Camera-type eye (tissue), 1 donor: ENCODE results near the gene BSCL2. TPM values are rescaled to one million over a fixed set of nuclear protein-coding genes. Genes with fewer than 3 reads are reported as not detected.

ENCODE experiments used
- total RNA-seq: library from RNA; depleted of rRNA; stranded (reverse); fragments of >200 nt; gene quantifications from one replicate; pipeline ENCODE4 v1.2.3, GENCODE V29; 2014

The BSCL2 gene
- 44.1 TPM for total RNA-seq

GRCh38 chr11:62707277-62707861, at the start of gene BSCL2, which contains the start of gene GNG3:
Gene BSCL2 (minus strand): TSS chr11:62707424. CDS start chr11:62707195, 229 bp downstream.
Gene GNG3 (plus strand): TSS chr11:62707676. CDS start chr11:62708296, 620 bp downstream.

GRCh38 chr11:62753736-62754603, 46.7 kb upstream of the BSCL2 start, which contains the start of gene ZBTB3:
Gene ZBTB3 (minus strand): TSS chr11:62754160. CDS start chr11:62753664, 496 bp downstream.

GRCh38 chr11:62728171-62728988, 21.2 kb upstream of the BSCL2 start, which contains the start of gene TTC9C:
Gene TTC9C (plus strand): TSS chr11:62728486. CDS start chr11:62728849, 363 bp downstream.

GRCh38 chr11:62727165-62727871, 20.1 kb upstream of the BSCL2 start, which contains the start of gene HNRNPUL2:
Gene HNRNPUL2 (minus strand): TSS chr11:62727457. CDS start chr11:62727156, 301 bp downstream.

GRCh38 chr11:62689421-62690183, 17.6 kb downstream of the BSCL2 start, which contains the start of gene LRRN4CL:
Gene LRRN4CL (minus strand): TSS chr11:62689530. CDS start chr11:62688508, 1,022 bp downstream.

GRCh38 chr11:62678770-62679696, 28.2 kb downstream of the BSCL2 start, which contains the start of gene UBXN1:
Gene UBXN1 (minus strand): TSS chr11:62679073. CDS start chr11:62678923, 150 bp downstream.

GRCh38 chr11:62671608-62672389, 35.4 kb downstream of the BSCL2 start, which contains the start of the genes LBHD1 and UQCC3:
Gene LBHD1 (minus strand): TSS chr11:62672267. CDS start chr11:62670031, 2,236 bp downstream.
Gene UQCC3 (plus strand): TSS chr11:62671673. CDS start chr11:62671746, 73 bp downstream.

GRCh38 chr11:62665075-62665598, 42.1 kb downstream of the BSCL2 start, which contains the start of the genes C11orf98 and CSKMT:
Gene C11orf98 (minus strand): TSS chr11:62665210. CDS start chr11:62665169, 41 bp downstream.
Gene CSKMT (plus strand): TSS chr11:62665312. CDS start chr11:62665880, 568 bp downstream.

GRCh38 chr11:62645946-62646824, 61.0 kb downstream of the BSCL2 start, which contains the start of gene GANAB:
Gene GANAB (minus strand): TSS chr11:62646613. CDS start chr11:62646599, 14 bp downstream.

Other genes starting within 250 kb of the BSCL2 start
- 410 TPM for gene AHNAK, start 160.6 kb downstream of the BSCL2 start, total RNA-seq
- 1,400 TPM for gene EEF1G, start 133.5 kb downstream of the BSCL2 start, total RNA-seq
- 13.4 TPM for gene TUT1, start 115.9 kb downstream of the BSCL2 start, total RNA-seq
- gene MTA2, start 105.6 kb downstream of the BSCL2 start, total RNA-seq: 81.5 TPM
- 43.8 TPM for gene EML3, start 94.6 kb downstream of the BSCL2 start, total RNA-seq
- gene ROM1, start 94.2 kb downstream of the BSCL2 start, total RNA-seq: 86.4 TPM
- 36.8 TPM for gene B3GAT3, start 85.4 kb downstream of the BSCL2 start, total RNA-seq
- gene GANAB, start 60.8 kb downstream of the BSCL2 start, total RNA-seq: 175 TPM
- 22.4 TPM for gene INTS5, start 54.1 kb downstream of the BSCL2 start, total RNA-seq
- gene C11orf98, start 42.2 kb downstream of the BSCL2 start, total RNA-seq: 29.7 TPM
- gene CSKMT, start 42.1 kb downstream of the BSCL2 start, total RNA-seq: 4.7 TPM
- gene UQCC3, start 35.8 kb downstream of the BSCL2 start, total RNA-seq: 6.5 TPM
- 6.0 TPM for gene LBHD1, start 35.2 kb downstream of the BSCL2 start, total RNA-seq
- 88.9 TPM for gene UBXN1, start 28.4 kb downstream of the BSCL2 start, total RNA-seq
- 12.4 TPM for gene LRRN4CL, start 17.9 kb downstream of the BSCL2 start, total RNA-seq
- gene GNG3, start 252 bp upstream of the BSCL2 start, total RNA-seq: 3.0 TPM
- 27.4 TPM for gene HNRNPUL2, start 20.0 kb upstream of the BSCL2 start, total RNA-seq
- gene TTC9C, start 21.1 kb upstream of the BSCL2 start, total RNA-seq: 19.2 TPM
- gene ZBTB3, start 46.7 kb upstream of the BSCL2 start, total RNA-seq: 15.2 TPM
- gene POLR2G, start 54.2 kb upstream of the BSCL2 start, total RNA-seq: 58.8 TPM
- gene TAF6L, start 64.0 kb upstream of the BSCL2 start, total RNA-seq: 20.5 TPM
- gene TMEM179B, start 80.0 kb upstream of the BSCL2 start, total RNA-seq: 20.0 TPM
- 19.8 TPM for gene TMEM223, start 84.6 kb upstream of the BSCL2 start, total RNA-seq
- 67.8 TPM for gene NXF1, start 98.0 kb upstream of the BSCL2 start, total RNA-seq
- 38.0 TPM for gene STX5, start 124.6 kb upstream of the BSCL2 start, total RNA-seq
- gene TEX54, start 125.4 kb upstream of the BSCL2 start, total RNA-seq: not detected
- 25.9 TPM for gene WDR74, start 132.2 kb upstream of the BSCL2 start, total RNA-seq
- 115 TPM for gene SLC3A2, start 173.5 kb upstream of the BSCL2 start, total RNA-seq
- gene CHRM1, start 213.9 kb upstream of the BSCL2 start, total RNA-seq: 0.71 TPM